ENCODE results near the gene OR51A7. TPM values are rescaled to one million over a fixed set of nuclear protein-coding genes. Genes with fewer than 3 reads are reported as not detected.
"Not testable (repeated sequence)": the region's sequence is repeated elsewhere in the genome, so short reads cannot be mapped to it uniquely, and the experiment has no call there.

The OR51A7 gene
- total RNA-seq, 1 experiment from 2014 or later: not detected

- ChIA-PET POLR2A (no interaction called here), CTCF (interaction anchor here (0.5 kb wide), 1 partner anchor 759 kb away, joined by 3 read pairs; no protein-coding TSS in a partner anchor)
- no peaks in the 10 kb centered on the region for H3K36me3 Mint-ChIP-seq (ENCODE audit: insufficient read depth, unreplicated experiment)
- peaks cover 17% of the 10 kb centered on the region for H3K27me3 Mint-ChIP-seq (ENCODE audit: insufficient read depth, unreplicated experiment)
- H3K9me3 Mint-ChIP-seq (ENCODE audit: unreplicated experiment): no peaks in the 10 kb centered on the region
- no TSS peak for BruUV-seq (replicated peaks)
- intact Hi-C loops (cut with micrococcal nuclease): no loop called here
- no peak for DNase-seq (ENCODE audit: unreplicated experiment)
- H3K4me3 Mint-ChIP-seq (ENCODE audit: unreplicated experiment): no peak overlapping the region
- no peaks in the 10 kb centered on the region for H3K4me1 Mint-ChIP-seq (ENCODE audit: insufficient read depth, unreplicated experiment)
- no peak overlapping the region for H3K27ac Mint-ChIP-seq (ENCODE audit: low read depth, unreplicated experiment)
- TF ChIP-seq CTCF (IDR thresholded peaks at IDR 0.05; ENCODE audit: unreplicated experiment): no peak
Measured at GRCh38 chr11:4936745-4937144, 33.2 kb downstream of the OR51A7 start.

- no peak for DNase-seq (ENCODE audit: unreplicated experiment)
- Mint-ChIP-seq H3K4me1 (ENCODE audit: insufficient read depth, unreplicated experiment) (no peaks in the 10 kb centered on the region), H3K4me3 (ENCODE audit: unreplicated experiment) (no peak within 1 kb of the TSS), H3K36me3 (ENCODE audit: insufficient read depth, unreplicated experiment) (no peaks in the 10 kb centered on the region), H3K27me3 (ENCODE audit: insufficient read depth, unreplicated experiment) (peaks cover 10% of the 10 kb centered on the region), H3K9me3 (ENCODE audit: unreplicated experiment) (no peaks in the 10 kb centered on the region), H3K27ac (ENCODE audit: low read depth, unreplicated experiment) (no peak within 1 kb of the TSS)
- BruUV-seq (replicated peaks): no TSS peak
- ChIA-PET POLR2A (no interaction called here), CTCF (no interaction called here)
- intact Hi-C loops (cut with micrococcal nuclease): no loop called here
- TF ChIP-seq CTCF (IDR thresholded peaks at IDR 0.05; ENCODE audit: unreplicated experiment): no peak
Measured at GRCh38 chr11:4947505-4947904, 43.9 kb downstream of the OR51A7 start, which contains the start of gene OR51A4. OR51A4 (minus strand) TSS chr11:4947605; CDS start chr11:4947100, 505 bp downstream.

GRCh38 chr11:4955613-4956012 lies 52.0 kb downstream of the OR51A7 start, which contains the start of gene OR51A2:
OR51A2 (minus strand) TSS chr11:4955713; CDS start chr11:4955713, 0 bp downstream.
- H3K9me3 Mint-ChIP-seq (ENCODE audit: unreplicated experiment); intact Hi-C loops (cut with micrococcal nuclease); CTCF ChIA-PET; H3K36me3 Mint-ChIP-seq (ENCODE audit: insufficient read depth, unreplicated experiment); BruUV-seq (replicated peaks); H3K4me1 Mint-ChIP-seq (ENCODE audit: insufficient read depth, unreplicated experiment); POLR2A ChIA-PET; H3K4me3 Mint-ChIP-seq (ENCODE audit: unreplicated experiment); H3K27ac Mint-ChIP-seq (ENCODE audit: low read depth, unreplicated experiment); DNase-seq (ENCODE audit: unreplicated experiment): not testable (repeated sequence)
- H3K27me3 Mint-ChIP-seq (ENCODE audit: insufficient read depth, unreplicated experiment): peaks cover 15% of the 10 kb centered on the region

- no peak for DNase-seq (ENCODE audit: unreplicated experiment)
- intact Hi-C loops (cut with micrococcal nuclease): no loop called here
- Mint-ChIP-seq H3K9me3 (ENCODE audit: unreplicated experiment) (peaks cover 8% of the 10 kb centered on the region), H3K4me1 (ENCODE audit: insufficient read depth, unreplicated experiment) (no peaks in the 10 kb centered on the region), H3K27ac (ENCODE audit: low read depth, unreplicated experiment) (no peak overlapping the region), H3K4me3 (ENCODE audit: unreplicated experiment) (no peak overlapping the region), H3K36me3 (ENCODE audit: insufficient read depth, unreplicated experiment) (no peaks in the 10 kb centered on the region), H3K27me3 (ENCODE audit: insufficient read depth, unreplicated experiment) (peaks cover 23% of the 10 kb centered on the region)
- TF ChIP-seq CTCF (IDR thresholded peaks at IDR 0.05; ENCODE audit: unreplicated experiment): no peak
- ChIA-PET POLR2A (no interaction called here), CTCF (no interaction called here)
- no TSS peak for BruUV-seq (replicated peaks)
Measured at GRCh38 chr11:4957396-4957795, 53.8 kb downstream of the OR51A7 start.

Other genes with a start within 250 kb of the OR51A7 start
- not detected in 2 replicates for gene OR51E2, start 205.9 kb upstream of the OR51A7 start, total RNA-seq (2022)
- gene MMP26, start 199.0 kb upstream of the OR51A7 start, total RNA-seq (2022): not detected in 2 replicates
- not detected in 2 replicates for gene OR51F1, start 133.8 kb upstream of the OR51A7 start, total RNA-seq (2022)
- gene OR52R1, start 99.4 kb upstream of the OR51A7 start, total RNA-seq (2022): not detected in 2 replicates
- gene OR51F2, start 82.5 kb upstream of the OR51A7 start, total RNA-seq (2022): not detected in 2 replicates
- not detected in 2 replicates for gene OR51S1, start 54.6 kb upstream of the OR51A7 start, total RNA-seq (2022)
- gene OR51T1, start 21.9 kb upstream of the OR51A7 start, total RNA-seq (2022): not detected in 2 replicates
- not detected in 2 replicates for gene OR51G2, start 15.6 kb downstream of the OR51A7 start, total RNA-seq (2022)
- gene OR51G1, start 20.6 kb downstream of the OR51A7 start, total RNA-seq (2022): not detected in 2 replicates
- gene OR51A4, start 43.8 kb downstream of the OR51A7 start, total RNA-seq (2022): not detected in 2 replicates
- gene OR51A2, start 51.9 kb downstream of the OR51A7 start, total RNA-seq (2022): not detected in 2 replicates
- gene OR51L1, start 91.1 kb downstream of the OR51A7 start, total RNA-seq (2022): not detected in 2 replicates
- not detected in 2 replicates for gene OR52J3, start 142.7 kb downstream of the OR51A7 start, total RNA-seq (2022)
- gene OR52E2, start 155.8 kb downstream of the OR51A7 start, total RNA-seq (2022): not detected in 2 replicates
- not detected in 2 replicates for gene OR52E1, start 165.8 kb downstream of the OR51A7 start, total RNA-seq (2022)
- gene OR52A5, start 234.6 kb downstream of the OR51A7 start, total RNA-seq (2022): not detected in 2 replicates

All from MCF 10A (cell line).